Endometrium (tissue), 2 donors: ENCODE results near the gene TENT5C.

Experiments used
- FAIRE-seq: peaks from 2 replicates; lab custom pipeline; 2012; peaks lifted over from hg19 to GRCh38; lab: Jason Lieb, UNC
- donor health status: control.
- donor health status: control.

The TENT5C gene

GRCh38 chr1:117657949-117658660, 52.3 kb downstream of the TENT5C start:
- FAIRE-seq: no peak

- FAIRE-seq: no peak
Measured at GRCh38 chr1:117658676-117659075, 52.8 kb downstream of the TENT5C start.

DNA sequence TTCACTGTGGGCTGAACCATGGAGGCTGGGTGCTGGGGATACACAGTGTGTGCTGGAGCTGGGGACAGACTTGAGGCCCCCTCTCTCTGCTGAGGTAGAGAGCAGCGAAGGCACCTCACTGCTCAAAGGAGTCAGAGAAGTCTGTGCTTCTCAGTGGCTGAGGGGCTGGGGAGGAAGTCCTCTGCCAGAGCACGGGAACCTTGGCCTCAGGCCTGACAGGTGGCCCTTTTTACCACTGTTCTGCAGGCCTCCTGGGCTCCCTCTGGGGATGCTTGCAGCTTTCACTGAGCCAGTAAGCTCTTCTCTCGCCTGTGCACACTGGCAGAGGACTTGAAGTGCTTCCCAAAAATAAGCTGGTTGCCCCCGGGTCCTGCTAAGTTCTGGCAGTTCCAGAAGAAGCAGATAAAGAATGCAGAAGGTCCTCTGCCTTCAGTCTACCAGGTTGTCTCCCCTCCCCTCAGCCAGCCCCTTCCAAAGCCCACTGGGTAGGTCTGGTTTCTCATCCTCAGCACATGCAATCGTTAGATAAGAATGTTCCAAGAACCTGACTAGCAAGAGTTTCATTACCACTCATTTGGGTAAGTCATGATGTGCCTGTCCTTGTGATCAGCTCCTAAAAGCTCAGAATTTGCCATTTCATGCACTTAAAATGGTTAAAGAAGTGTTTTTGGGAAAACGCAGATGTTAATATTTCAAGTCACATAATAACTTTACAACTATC, 53.9 kb downstream of the TENT5C start:
- FAIRE-seq: no peak

DNA sequence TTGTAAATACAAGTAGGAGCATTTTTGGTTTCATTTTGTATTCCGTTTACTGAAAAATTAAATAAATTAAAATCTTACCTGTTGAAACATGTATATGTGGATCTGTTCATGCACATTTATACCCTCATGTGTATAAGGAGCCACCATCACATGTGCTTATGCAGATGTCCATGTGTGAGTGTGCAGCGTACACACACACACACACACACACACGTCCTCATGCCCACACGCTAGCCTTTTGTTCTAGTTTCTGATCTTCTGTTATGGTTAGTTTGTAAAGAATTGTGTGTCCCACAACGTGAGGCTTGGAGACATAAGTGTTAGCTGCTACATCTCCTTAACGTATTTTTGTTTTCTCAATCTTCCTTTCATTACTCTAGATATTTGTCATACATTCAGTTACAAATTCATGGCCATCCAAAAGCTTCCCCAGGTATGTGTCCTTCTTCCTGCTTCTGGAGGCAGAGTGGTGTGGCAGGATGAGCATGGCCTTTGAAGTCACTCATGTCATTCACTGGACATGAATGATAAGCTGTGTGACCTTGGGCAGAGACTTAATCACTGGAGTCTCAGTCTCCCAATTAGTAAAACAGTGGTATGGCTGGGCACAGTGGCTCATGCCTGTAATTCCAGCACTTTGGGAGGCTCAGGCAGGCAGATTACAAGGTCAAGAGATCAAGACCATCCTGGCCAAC, 54.6 kb downstream of the TENT5C start:
- FAIRE-seq: no peak

DNA sequence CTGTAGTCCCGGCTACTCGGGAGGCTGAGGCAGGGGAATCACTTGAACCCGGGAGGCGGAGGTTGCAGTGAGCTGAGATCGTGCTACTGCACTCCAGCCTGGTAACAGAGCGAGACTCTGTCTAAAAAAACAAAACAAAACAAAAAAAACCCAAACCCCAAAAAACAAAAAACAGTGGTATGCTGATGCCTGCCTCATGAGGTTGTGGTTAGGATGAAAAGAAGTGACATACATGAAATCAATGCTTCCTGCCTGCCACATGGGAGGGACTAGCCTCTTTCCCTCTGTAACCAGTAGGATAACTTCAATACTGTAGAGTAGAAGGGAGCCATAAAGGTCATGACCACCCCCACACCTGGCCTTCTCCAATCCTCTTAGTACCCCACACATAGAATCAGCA, 55.2 kb downstream of the TENT5C start:
- FAIRE-seq: no peak

DNA sequence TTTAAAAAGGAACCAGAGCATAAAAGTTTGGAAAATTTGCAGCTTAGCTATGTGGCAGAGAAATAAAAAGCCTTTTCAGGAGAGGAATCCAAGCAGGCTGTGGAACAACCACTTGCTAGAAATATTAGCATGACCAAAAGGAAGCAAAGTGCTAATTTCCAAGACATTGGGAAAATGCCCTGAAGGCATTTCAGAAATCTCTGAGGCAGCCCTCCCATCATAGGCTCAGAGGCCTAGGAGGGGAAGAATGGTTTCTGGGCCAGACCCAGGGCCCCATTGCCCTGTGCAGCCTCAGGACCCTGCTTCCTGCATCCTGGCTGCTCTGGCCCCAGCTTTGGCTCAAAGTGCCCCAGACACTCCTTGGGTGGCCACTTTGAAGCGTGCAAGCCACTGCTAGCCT, 56.8 kb downstream of the TENT5C start:
- no peak for FAIRE-seq

GRCh38 chr1:117663156-117663902, 57.5 kb downstream of the TENT5C start:
- no peak for FAIRE-seq

DNA sequence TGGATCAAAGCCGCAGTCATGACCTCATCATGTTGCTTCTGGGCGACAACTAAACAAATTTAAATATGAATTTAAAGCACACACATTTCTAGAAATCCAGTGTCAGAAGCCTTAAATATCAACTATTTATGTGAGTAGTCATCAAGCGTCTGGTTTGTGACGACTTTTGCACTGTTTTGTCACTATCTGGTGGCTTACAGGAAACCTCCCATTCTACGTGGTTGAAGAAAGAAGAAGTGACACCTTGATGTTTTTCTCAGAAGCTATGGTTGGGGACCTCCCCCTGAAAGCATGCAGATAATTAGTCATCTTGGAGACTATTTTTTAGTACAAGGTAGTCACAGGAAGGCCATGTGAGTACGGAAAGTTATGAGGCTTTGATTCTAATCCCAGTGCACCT, 58.5 kb downstream of the TENT5C start:
- FAIRE-seq: no peak

DNA sequence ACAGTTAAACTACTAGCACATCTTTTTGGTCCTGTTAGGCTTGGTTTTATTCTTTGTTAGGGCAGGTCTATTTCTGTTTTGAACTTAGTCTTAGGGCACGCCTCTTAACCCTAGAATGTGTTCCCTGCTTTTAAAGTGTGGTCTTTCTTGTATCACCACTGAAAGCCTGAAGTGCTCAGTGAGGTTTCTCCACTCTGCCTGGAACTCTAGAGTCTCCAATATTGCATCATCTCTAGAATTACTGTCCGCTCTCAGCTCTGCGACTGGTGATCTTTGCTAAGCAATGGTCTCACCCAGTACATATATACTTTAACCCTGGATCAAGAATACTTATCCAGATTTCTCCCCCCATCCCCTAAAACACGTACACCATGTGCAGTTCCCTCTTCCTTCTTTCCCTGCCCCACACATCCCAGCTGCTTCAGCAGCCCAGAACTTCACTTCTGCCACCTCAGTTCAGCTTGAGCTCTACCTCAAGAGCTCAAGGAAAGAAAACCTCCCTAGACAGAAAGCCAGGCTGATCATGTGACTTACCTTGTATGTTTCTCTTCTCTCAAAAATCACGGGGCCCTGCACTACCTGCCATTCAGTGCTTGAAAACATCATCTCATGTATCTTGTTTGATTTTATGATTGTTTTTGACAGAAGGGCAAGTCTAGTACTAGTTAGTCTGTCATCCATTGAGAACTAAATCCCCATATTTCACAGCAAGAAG, 59.9 kb downstream of the TENT5C start:
- no peak for FAIRE-seq

DNA sequence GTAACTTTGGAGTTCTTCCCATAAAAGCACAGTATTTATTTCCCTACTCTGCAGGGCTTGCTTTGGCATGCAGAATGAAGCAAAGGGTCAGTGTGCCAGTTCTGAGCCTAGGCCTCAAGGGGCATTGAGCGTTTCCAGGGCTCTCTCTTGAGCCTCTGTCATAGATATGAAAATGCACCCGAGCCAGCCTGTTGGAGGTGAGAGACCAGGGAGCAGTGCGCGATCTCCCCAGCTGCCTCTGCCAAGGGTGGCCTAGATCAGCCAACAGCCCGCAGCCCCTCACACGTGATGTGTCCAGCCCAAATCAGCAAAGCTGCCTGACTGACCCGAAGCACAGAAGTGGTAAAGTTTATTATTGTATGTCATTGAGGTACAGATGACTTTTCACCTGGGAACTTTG, 63.7 kb downstream of the TENT5C start:
- no peak for FAIRE-seq

- no peak for FAIRE-seq
Measured at GRCh38 chr1:117670976-117671780, 65.3 kb downstream of the TENT5C start.

- no peak for FAIRE-seq
Measured at GRCh38 chr1:117671781-117672501, 66.1 kb downstream of the TENT5C start.

GRCh38 chr1:117672756-117673155, 66.9 kb downstream of the TENT5C start:
- FAIRE-seq: no peak

DNA sequence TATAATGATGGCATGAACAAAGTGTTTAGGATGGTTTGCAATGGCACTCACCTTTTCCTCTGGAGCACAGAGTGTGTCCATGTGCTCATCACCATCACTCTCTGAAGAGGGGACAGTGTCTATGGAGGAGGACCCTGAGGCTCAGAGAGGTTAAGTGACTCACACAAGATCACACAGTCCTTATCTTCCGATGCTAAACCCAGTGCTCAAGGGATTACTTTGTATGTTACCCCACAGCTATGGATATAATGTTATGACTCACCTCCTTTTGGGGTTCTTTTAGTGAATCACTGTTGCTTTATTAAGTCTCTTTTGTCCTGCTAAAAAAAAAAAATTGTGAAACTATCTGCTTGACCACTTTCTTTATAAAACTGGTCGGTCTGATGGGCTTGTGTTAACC, 67.6 kb downstream of the TENT5C start:
- no peak for FAIRE-seq

GRCh38 chr1:117674521-117675400, 68.9 kb downstream of the TENT5C start:
- no peak for FAIRE-seq

GRCh38 chr1:117675907-117676430, 70.1 kb downstream of the TENT5C start:
- FAIRE-seq: no peak

- FAIRE-seq: no peak
Measured at GRCh38 chr1:117676615-117677130, 70.8 kb downstream of the TENT5C start.
